Activated CD4-positive, alpha-beta T cell treated with anti-CD3 and anti-CD28 coated beads, Interleukin-2, amount 50 U/mL, for 16 hours (primary cell): Measurements from ENCODE around the gene SPEG.

Experiments
- DNase-seq: peaks from one replicate; pipeline ENCODE4 v3.0.0-alpha.2; 2020

SPEG gene

DNA sequence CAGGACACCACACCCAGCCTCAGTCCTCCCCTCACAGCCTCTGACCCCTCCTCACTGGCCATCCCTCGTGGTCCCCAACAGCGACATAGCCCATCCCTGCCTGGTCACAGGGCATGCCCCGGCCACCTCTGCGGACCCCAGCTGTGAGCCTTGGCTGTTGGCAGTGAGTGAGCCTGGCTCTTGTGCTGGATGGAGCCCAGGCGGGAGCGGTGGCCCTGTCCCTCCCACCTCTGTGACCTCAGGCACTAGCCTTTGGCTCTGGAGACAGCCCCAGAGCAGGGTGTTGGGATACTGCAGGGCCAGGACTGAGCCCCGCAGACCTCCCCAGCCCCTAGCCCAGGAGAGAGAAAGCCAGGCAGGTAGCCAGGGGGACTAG lies 8.6 kb upstream of the SPEG start:
- DNase-seq, result no peak

DNA sequence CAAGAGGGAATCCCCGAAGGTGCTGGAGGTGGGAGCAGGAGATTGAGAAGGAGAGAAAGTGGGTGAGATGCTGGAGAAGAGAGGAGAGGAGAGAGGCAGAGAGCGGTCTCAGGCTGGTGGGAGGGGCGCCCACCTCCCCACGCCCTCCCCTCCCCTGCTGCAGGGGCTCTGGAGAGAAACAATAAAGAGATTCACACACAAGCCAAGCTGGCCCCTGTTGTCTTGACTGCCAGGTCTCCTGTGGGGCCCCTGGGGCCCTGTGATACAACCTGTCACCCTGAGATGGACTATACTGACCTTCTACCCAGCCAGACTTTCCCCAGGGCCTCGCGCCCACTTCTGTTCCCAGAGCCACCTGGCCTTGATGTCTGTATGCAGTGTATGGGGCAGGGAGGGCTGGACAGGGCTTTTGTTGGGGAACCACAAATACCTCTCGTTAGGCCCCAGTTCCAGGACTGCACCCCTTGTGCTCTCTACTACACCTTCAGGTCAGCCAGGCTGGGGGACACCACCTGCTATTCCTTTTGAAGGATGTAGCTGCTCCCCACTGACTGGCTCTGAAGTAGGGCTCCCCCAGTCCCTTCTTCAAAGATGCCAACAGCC lies 8.0 kb upstream of the SPEG start:
- no peak for DNase-seq

DNA sequence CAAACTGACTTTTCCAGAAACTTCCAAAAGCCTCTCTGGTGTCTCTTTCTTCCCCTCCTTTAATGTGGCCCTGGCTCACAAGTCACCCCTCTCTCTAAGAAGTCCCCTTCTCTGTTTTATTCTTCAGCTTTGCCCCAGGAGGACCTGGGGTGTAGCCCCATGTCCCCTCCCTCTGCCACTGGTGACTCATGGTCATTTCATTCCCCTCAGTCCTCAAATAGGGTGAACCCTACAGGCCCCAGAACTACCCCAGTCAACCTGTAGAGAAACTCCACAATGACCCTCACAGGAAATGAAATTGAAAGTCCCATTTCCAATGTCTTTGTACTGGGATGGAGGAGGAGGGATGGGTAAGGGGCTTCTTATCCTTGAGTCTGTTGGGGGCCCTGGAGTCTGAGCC lies 6.2 kb upstream of the SPEG start:
- no peak for DNase-seq

DNA sequence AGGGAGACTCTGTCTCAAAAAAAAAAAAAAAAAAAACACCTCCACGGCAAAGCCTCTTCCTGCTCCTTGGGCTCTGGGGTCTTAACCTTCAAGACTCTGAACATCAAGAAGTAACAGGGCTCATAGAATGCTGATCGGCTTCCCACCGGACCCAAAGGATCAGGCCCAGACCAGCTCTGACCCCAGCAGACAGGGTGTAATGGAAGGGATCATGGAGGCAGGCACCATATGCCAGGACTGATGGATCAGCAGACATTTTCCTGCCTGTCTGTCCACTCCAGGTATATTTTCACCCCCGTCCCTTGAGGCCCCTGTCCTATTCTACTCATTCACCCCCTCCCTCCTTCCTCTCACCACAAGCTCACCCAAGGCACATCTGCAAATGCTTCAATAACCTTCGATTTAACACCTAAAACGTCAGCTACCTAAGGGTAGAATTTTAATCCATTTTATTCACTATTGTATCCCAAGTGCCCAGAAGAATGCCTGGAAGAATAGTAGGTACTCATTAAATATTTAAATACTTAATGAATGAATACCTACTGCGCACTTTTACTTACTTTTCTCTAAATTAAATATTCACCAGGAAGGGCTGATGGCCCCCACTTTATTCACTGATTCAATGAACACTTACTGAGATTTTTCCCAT lies 4.6 kb upstream of the SPEG start:
- no peak for DNase-seq

DNA sequence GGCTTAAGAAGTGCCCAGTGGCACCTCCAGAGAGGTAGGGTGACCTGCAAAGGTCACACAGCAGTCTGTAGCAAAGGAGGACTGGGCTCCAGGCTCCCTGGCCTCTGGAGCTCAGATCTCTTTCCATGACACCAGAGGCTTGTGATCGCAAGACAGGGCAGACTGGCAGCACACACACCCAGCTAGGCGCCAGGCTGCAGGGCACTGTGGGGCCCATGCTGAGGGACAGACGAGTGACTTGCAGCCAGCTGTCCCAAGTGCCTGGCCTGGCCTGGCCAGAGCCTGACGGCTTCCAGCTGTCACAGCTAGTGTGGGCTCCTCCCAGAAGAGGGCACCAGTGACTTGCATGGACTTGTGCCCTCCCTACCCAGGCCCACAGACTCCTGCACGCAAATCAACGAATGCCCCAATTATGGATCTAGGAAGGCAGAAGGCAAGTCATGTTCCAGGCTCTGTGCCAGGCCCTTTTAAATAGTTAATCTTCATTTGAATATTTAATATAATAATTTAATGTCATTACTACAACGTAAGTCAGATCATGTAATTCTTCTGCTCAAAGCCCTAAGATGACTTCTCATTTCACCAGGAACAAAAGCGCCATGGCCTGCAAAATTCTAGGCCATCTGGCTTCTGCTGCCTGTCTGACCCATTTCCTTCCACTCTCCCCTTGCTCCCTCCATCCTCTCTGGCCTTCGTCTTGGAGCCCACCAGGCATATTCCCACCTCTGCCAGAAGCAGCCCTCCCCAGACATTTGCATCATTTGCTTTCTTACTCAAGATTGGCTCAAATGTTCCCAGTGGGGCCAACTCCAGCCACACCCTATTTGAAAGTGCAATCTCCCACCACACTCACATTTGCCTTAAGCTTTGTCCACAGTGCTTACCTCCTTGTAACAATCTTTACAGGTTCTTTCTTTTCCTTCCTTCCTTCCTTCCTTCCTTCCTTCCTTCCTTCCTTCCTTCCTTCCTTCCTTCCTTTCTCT lies 3.7 kb upstream of the SPEG start:
- DNase-seq, result no peak

DNA sequence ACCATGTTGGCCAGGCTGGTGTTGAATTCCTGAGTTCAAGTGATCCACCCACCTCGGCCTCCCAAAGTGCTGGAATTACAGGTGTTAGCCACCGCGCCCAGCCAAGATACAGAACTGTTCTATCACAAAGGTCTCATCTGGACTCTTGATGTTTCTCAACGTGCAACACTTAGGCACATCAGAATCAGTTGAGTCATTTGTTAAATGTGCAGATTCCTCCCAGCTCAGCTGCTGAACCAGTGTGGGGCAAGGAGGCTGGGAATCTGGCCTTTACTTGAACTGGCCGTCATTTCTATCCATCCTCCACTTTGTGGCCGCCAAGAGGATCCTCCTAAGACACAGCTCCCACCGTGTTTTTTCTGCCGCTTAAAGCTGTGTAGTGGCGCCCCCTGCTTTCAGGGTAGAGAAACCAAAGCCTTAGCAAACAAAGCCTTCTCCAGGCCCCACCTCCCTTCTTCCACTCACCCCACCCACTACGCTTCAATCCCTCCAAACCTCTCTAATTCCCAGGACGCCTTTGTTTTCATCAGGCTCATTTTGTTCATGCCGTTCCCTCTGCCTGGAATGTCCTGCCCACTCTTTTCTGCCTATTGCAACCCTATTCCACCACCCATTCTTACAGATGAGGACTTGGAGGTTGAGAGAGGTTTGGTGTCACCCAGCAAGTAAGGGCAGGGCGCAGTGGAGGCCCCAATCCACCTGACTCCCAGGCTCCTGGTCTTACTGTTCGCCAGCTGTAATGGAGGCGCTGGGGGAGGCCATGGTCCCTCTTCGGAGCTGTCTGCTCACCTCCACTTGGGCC lies 776 bp upstream of the SPEG start:
- DNase-seq, result peak; percentile 37

DNA sequence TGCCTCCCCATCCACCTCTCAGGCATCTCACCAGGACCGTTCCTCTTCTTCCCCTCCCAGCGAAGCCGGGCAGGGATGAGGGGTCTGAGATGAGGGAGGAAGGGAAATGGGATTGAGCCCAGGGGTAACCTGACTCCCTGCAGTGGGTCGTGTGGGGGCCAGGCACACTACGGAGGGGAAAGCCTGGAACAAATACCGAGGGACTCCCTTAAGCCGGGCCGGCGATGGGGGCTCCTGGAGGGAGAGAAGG lies 250 bp upstream of the SPEG start:
- no peak for DNase-seq

DNA sequence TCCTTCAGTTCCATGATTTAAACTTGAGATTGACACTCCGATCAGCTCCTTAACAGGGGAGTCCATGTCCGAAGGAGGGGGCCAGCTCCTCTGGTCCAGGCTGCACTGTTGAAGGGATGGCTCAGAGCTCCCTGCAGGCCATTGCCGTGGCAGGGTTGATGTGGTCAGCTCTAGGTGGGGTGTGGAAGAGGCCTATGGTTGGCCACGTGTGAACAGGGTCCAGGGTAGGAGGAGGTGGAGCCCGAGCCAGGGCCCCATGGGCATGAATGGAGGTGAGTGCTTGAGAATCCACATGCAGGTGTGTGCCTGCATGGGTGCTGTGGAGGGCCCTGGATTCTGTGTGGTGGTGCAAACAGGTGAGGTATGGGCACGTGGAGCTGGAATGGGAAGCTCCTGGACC lies 1.1 kb downstream of the SPEG start:
- DNase-seq, result no peak

DNA sequence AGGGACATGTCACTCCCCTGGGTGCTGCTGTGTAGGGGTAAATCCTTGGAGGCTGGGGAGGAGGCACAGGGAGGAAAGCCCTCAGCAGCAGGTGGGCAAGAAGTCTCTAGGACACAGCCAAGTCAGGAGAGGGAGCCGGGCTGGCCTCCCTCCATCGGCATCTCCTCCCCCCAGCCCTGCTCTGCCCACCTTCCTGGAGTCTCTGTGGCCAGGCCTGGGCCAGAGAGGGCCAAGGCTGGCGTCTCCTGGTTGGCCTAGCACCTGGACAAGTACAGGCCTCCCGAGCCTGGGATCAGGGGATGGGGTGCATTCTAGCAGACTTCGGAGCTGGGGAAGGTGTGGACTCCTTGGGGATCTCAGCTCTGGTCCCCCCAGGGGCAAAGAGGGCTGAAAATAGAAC lies 1.8 kb downstream of the SPEG start:
- no peak for DNase-seq

DNA sequence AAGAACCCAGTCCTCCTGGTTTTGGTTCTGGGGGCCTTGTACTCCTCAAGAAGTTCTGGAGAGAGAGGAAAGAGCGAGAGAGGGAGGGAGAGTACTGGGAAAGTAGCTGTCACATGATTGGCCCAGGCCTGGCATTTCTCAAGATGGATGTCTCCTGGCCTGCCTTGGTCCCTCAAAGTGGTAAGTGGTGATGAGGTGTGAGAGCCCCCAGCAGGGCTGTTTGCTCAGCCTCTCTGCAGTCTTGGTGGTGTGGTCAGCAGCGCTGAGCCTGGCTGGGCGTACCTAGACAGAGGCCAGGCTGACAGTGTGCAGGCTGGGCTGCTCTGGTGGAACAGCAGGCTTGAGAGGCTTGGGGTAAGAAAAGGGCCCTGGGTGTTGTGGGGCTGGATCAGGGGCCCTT lies 2.5 kb downstream of the SPEG start:
- DNase-seq, result no peak

DNA sequence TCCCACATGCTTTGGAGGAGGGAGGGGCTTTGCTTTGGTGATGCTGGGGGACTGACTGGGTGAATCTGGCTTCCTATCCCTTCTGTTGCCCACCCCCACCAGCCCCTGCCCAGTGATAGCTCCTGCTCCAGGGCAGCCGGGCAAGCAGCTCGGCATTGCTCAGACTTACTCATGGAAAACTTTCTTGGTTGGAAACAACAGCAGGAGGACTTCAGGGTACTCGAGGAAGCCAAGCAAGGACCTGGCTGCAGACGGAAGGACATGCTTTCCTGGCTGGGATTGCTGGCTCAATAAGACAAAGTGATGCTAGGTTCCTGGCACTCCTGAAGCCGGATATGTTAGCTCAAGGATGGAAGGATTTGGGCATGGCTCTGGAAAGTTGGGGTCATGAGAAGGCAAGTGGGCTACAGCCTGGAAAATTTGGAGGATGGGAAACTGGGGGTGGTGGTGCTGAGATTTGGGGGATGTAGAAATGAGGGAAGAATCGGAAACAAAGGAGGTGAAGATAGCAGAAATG lies 3.1 kb downstream of the SPEG start:
- DNase-seq, result no peak

DNA sequence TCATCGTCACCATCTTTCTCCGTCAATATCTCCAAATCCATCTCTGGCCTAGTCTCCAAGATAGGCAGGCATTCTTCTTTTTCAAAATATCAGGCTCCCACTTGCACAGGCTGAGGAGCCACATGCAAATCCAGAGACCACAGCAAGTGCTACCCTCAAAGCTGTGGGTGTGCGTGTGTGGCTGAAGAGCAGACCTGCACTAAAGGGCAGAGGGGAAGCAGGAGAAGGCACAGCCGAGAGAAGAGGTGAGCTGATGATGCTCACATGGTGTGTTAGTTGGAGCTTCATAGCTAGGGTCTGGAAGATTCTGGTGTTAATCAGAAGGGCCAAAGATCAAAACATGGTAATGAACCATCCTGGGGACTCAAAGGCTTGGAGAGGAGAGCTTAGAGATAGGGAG lies 3.8 kb downstream of the SPEG start:
- DNase-seq, result no peak

DNA sequence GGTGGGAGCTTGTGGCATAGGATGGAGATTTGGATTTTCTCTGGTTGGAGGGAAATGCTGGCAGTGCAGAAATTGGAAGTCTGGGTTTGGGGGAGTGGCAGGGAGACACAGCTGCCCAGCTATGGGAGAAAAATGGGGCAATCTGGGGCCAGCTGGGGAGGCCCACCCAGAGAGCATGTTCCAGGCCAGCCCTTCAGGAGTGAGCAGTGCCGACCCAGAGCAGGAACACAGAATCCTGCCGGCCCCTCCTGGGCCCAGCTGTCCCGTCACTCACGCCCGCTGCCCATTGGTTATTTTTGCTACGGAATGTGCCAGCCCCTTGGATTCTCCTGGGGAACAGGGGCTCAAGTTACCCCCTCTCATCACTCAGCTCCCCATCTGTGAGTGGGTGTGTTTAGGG lies 4.9 kb downstream of the SPEG start:
- no peak for DNase-seq

DNA sequence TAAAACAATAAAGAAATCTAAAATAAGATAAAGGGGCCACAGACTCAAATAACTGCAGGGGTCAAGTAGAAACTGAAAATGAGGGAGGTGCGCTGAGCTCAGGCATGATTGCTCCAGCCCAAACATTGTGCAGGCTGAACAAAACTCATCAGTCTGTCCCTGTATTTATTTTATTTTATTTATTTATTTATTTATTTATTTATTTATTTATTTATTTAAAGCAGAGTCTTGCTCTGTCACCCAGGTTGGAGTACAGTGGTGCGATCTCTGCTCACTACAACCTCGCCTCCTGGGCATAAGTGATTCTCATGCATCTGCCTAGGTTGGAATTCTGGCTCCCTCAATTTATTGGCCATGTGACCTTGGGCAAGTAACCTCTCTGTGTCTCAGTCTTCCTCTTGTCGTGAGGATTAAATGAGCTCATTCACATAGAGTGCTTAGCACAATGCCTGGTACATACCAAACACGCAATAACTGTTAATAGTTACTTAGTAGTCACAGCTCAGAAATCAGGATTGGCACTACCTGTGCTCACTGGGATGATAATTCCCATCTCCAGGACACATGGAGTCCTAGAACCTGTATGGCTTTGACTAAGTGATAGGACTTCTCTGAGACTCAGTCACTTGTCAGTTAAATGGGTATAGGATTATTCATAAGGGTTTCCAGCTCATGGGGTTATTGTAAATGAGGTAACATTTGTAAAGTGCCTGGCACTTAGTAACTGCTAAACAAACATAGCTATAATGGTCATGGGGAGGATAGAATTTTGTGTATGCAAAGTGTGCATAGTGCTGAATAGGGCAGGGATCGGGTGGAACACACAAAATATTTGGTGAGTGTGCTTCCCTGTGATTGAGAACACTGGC lies 6.0 kb downstream of the SPEG start:
- DNase-seq, result no peak

DNA sequence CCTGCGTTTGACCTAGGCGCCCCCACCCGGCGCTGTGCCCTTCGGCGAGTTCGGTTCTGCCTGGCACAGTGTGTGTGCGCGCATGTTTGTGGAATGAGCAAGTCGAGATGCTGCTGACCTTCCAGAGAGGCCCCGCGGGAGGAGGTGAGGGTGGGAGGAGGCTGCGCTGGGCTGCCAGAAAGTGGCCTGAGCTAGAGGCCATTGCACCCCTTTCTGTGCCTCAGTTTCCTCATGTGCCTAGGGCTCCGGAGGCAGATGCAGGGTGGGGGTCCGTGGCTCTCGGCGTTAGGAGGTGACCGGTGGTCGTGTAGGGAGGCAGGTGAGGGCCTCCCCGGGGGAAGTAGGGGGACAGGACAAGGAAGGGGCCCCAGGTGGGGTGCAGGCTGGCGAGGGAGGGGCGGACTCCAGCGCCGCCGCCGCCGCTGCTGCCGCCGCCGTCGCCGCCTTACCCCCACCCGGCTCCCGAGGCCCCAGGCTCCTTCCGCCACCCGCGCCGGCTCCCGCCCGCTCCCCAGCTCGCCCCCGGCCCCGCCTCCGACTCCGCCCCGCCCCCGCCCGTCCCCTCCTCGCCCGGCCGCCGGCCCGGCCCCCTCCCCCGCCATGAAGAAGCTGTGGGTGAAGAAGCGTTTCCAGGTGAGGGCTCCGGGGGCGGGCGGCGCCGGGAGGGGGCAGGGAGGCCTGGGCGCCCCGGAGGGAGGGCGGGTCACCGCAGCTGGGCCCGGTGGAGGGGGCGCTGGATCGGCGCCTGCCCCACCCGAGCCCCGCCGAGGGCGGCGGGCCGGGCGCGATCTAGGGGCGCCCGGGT lies 7.0 kb downstream of the SPEG start:
- DNase-seq, result no peak

DNA sequence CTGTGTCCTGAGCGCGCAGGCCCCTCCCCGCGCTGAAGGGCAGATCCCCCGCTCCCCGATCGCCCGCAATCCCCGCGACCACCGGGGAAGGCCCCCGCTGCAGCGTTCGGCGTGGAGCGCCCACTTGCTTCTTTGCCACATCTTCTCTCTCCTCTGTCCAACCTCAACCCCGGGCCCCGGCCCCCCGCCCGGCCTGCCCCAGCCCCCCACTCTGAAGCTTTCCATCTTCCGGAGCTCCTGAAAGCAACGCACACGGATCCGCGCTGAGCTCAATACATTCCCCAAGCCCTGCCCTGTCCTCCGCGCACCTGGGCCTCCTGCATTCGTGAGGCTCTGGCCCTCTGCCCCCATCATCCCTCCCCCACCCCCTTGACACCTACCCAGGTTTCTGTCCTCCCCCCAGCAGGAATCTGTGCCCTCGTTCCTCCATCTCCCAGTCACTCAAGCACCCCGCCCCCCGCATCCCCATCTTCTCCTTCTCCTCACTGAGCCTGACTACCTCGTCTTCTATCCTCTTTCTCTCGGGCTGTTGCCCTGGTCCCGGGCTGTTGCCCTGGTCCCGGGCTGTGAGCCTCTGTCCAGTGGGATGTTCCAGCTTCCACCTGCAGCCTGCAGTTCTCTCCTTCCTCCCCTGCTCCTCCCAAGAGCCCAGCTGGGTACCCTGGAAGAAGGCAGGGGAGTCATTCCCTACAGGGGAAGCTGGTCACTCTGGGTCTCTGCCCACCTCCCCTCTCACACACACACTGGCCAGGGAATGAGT lies 7.8 kb downstream of the SPEG start:
- DNase-seq, result no peak

DNA sequence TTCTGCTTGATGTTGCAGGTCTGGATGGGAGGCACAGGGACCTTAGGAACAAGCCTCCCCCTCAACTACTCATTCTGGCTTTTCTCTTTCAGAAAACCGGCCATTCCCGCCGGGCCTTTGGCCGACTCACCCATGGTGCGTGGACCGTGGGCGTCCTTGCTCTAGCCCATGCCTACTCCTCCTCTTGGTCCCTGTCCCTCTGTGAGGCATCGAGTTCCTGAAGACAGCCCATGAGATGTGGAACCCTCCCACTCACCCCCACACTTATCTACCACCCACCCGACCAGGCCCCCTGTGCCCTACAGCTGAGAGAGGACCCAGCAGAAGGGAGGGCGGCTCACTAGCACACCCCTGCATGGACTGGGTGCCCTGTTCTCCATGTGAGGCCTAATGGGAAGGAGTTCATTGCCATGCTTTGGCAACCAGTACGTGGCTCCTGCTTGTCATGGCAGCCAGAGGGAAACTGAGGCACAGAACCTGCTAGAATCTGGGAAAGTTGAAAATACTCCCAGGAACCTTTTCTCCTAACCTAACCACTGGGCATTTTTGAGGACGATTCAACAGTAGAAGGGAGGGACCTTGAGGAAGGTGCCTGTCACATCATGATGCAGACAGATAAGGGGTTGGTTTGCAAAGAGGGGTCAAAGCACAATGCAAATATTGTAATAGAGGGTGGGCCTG lies 8.5 kb downstream of the SPEG start:
- no peak for DNase-seq

DNA sequence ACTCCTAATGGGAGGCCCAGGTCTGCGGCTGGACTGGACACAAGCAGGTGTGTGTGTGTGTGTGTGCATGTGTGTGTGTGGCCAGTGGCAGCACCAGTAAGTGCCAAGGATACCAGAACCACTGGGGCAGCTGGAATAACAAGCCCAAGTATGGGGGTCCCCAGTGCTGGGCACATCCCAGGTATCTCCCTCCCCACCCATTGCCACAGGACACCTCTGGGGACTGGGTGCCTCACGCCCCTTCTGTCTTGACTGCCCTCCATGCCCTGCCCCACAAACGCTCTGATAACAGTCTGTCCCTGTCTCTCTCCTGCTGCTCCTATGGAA lies 9.0 kb downstream of the SPEG start:
- no peak for DNase-seq

DNA sequence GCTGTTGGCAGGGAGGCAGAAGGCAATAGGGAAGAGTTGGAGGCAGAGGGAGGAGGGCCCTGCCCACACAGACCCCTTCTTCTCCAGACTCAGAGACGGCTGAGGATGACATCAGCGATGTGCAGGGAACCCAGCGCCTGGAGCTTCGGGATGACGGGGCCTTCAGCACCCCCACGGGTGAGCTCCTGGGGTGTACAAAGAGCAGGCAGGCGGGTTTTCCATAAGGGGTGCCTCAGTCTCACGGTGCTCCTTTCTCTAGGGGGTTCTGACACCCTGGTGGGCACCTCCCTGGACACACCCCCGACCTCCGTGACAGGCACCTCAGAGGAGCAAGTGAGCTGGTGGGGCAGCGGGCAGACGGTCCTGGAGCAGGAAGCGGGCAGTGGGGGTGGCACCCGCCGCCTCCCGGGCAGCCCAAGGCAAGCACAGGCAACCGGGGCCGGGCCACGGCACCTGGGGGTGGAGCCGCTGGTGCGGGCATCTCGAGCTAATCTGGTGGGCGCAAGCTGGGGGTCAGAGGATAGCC lies 10.0 kb downstream of the SPEG start:
- DNase-seq, result no peak

DNA sequence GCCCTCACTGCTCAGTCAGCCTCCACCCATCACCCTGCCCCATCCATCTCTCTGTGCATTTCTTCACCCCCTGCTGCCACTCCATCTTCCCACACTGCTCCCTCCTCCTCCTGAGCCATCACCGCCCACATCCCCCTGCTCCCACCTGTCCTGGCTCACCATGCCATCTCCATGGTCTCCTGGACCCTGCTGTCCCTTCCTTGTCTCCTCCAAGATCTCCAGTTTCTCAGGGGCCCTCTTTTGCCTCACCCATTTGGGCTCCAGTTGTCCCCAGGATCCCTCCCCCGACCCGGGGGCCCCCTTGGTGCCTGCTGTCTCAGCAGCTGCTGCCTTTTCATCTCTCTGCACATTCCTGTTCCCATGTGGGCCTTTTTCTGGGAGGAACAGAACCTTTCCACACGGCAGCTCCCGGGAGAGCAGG lies 10.6 kb downstream of the SPEG start:
- no peak for DNase-seq
